ENCODE measurements around the gene SIRPA. TPM values are rescaled to one million over a fixed set of nuclear protein-coding genes. Genes with fewer than 3 reads are reported as not detected.

Gene SIRPA
- polyA plus RNA-seq, 1 donor (not counting 4 experiments of a cell fraction or from before 2014, with no cell fraction given) = 23.7 TPM

DNA sequence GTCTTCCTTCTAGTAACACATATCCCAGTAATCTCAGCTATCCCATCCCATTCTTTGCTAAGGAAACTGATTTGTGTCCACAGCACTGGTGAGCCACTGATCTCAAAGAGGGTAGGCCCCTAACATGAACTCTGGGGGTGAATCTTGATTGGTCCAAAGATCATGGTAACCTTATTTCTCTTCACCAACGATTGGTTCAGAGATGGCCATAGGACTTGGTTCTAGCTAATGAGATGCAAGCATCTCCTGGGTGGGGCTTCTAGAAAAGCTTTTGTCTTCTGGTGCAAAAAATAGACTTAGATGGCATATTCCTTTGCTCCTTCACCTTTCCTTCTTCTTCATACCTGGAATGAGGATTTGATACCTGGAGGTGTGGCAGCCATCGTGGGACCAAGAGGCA lies 43.8 kb upstream of the SIRPA start:
- DNase-seq (ENCODE audit: low read depth, low spot score) (no peak), FAIRE-seq (no peak)
- dilution Hi-C loops (cut with MboI; ENCODE audit: extremely low pct_ligation_motif_present, low sequenced_read_pairs) = no loop called here
- Histone ChIP-seq H3K27ac (ENCODE audit: control insufficient read depth, insufficient read depth, low read length) (no peak overlapping the region), H3K9me3 (ENCODE audit: control insufficient read depth, low read depth, low read length) (no peaks in the 10 kb centered on the region), H3K4me2 (ENCODE audit: control insufficient read depth, extremely low read depth, insufficient read depth, low read depth, low read length) (no peak overlapping the region), H4K20me1 (ENCODE audit: control insufficient read depth, extremely low read depth, insufficient read depth, low read length) (no peaks in the 10 kb centered on the region), H3K36me3 (ENCODE audit: control insufficient read depth in 2 of 2, extremely low read depth in 1 of 2, insufficient read depth in 2 of 2, low read length in 2 of 2) (no peaks in the 10 kb centered on the region), H2AFZ (ENCODE audit: control insufficient read depth, low read length) (no peak overlapping the region), H3K4me1 (ENCODE audit: control insufficient read depth, extremely low read depth, insufficient read depth, low read length) (peaks cover 6% of the 10 kb centered on the region), H3K9ac (ENCODE audit: control insufficient read depth, extremely low read depth, insufficient read depth, low read length) (no peak overlapping the region), H3K79me2 (ENCODE audit: control insufficient read depth, insufficient read depth, low read length) (no peaks in the 10 kb centered on the region), H3K4me3 (ENCODE audit: control insufficient read depth in 2 of 3, extremely low read depth in 1 of 3, insufficient read depth in 2 of 3, low read depth in 1 of 3, low read length in 3 of 3) (no peak overlapping the region), H3K9me1 (ENCODE audit: control insufficient read depth, extremely low read depth, insufficient read depth, low read length) (no peaks in the 10 kb centered on the region), H3K27me3 (ENCODE audit: control insufficient read depth, extremely low read depth, insufficient read depth, low read length) (no peaks in the 10 kb centered on the region)
- TF ChIP-seq EZH2 (IDR thresholded peaks at IDR 0.05; ENCODE audit: low read length) (no peak), CTCF (optimal IDR thresholded peaks at IDR 0.05 in 1 of 3, IDR thresholded peaks at IDR 0.05 in 1 of 3, conservative IDR thresholded peaks at IDR 0.05 in 1 of 3; ENCODE audit: extremely low read depth in 1 of 3, insufficient read depth in 2 of 3, low read length in 3 of 3) (no peak)

- no peaks in the 10 kb centered on the region for H3K9me1 ChIP-seq (ENCODE audit: control insufficient read depth, extremely low read depth, insufficient read depth, low read length)
- H4K20me1 ChIP-seq (ENCODE audit: control insufficient read depth, extremely low read depth, insufficient read depth, low read length) = no peaks in the 10 kb centered on the region
- TF ChIP-seq EZH2 (IDR thresholded peaks at IDR 0.05; ENCODE audit: low read length) (no peak), CTCF (optimal IDR thresholded peaks at IDR 0.05 in 1 of 3, IDR thresholded peaks at IDR 0.05 in 1 of 3, conservative IDR thresholded peaks at IDR 0.05 in 1 of 3; ENCODE audit: extremely low read depth in 1 of 3, insufficient read depth in 2 of 3, low read length in 3 of 3) (no peak)
- H3K4me3 ChIP-seq (ENCODE audit: control insufficient read depth in 2 of 3, extremely low read depth in 1 of 3, insufficient read depth in 2 of 3, low read depth in 1 of 3, low read length in 3 of 3) = no peak overlapping the region
- DNase-seq (ENCODE audit: low read depth, low spot score) (no peak), FAIRE-seq (no peak)
- dilution Hi-C loops (cut with MboI; ENCODE audit: extremely low pct_ligation_motif_present, low sequenced_read_pairs) = no loop called here
- H2AFZ ChIP-seq (ENCODE audit: control insufficient read depth, low read length) = no peak overlapping the region
- no peaks in the 10 kb centered on the region for H3K9me3 ChIP-seq (ENCODE audit: control insufficient read depth, low read depth, low read length)
- no peaks in the 10 kb centered on the region for H3K27me3 ChIP-seq (ENCODE audit: control insufficient read depth, extremely low read depth, insufficient read depth, low read length)
- no peaks in the 10 kb centered on the region for H3K79me2 ChIP-seq (ENCODE audit: control insufficient read depth, insufficient read depth, low read length)
- no peak overlapping the region for H3K9ac ChIP-seq (ENCODE audit: control insufficient read depth, extremely low read depth, insufficient read depth, low read length)
- H3K27ac ChIP-seq (ENCODE audit: control insufficient read depth, insufficient read depth, low read length) = no peak overlapping the region
- H3K4me2 ChIP-seq (ENCODE audit: control insufficient read depth, extremely low read depth, insufficient read depth, low read depth, low read length) = no peak overlapping the region
- no peaks in the 10 kb centered on the region for H3K36me3 ChIP-seq (ENCODE audit: control insufficient read depth in 2 of 2, extremely low read depth in 1 of 2, insufficient read depth in 2 of 2, low read length in 2 of 2)
- peaks cover 6% of the 10 kb centered on the region for H3K4me1 ChIP-seq (ENCODE audit: control insufficient read depth, extremely low read depth, insufficient read depth, low read length)
These were observed 41.7 kb upstream of the SIRPA start for GRCh38 chr20:1853473-1853872.
